Thyroid gland (tissue), 4 donors: ENCODE data around the gene NCOR1. TPM values are rescaled to one million over a fixed set of nuclear protein-coding genes. Genes with fewer than 3 reads are reported as not detected.
"Not testable (repeated sequence)": the region's sequence is repeated elsewhere in the genome, so short reads cannot be mapped to it uniquely, and the experiment has no call there.

ENCODE experiments used
- DNase-seq, 2 donors: peaks; one replicate each; pipeline ENCODE4 v3.0.0-alpha.2; 2019
- H3K27ac ChIP-seq, 3 donors: fragments of 200-600 bp; sonication (generic); 1 replicate in 2 of 3; 2 replicates in 1 of 3; pipeline ENCODE4 v1.5.1; 2016 to 2019; ENCODE audit warnings: mild to moderate bottlenecking in 1 of 3, moderate library complexity in 1 of 3
- H3K27me3 ChIP-seq: fragments of 200-600 bp; sonication (generic); one replicate; pipeline ENCODE4 v1.5.1; 2019
- H3K36me3 ChIP-seq, 2 donors: fragments of 200-600 bp; sonication (generic); one replicate each; pipeline ENCODE4 v1.5.1; 2016 to 2019
- H3K4me1 ChIP-seq, 2 donors: fragments of 200-600 bp; sonication (generic); one replicate each; pipeline ENCODE4 v1.5.1; 2017 to 2019
- H3K4me3 ChIP-seq, 3 donors: fragments of 200-600 bp; sonication (generic); replicated peaks in 1 of 3; 1 replicate in 2 of 3; 2 replicates in 1 of 3; pipeline ENCODE4 v1.5.1; 2016; ENCODE audit warnings: mild to moderate bottlenecking in 1 of 3
- H3K9me3 ChIP-seq: fragments of 200-600 bp; sonication (generic); one replicate; pipeline ENCODE4 v1.5.1; 2017
- CTCF ChIP-seq, 6 experiments: fragments of 200-600 bp in 3 of 6; fragments of 450-650 bp in 3 of 6; sonication (generic) in 3 of 6; IDR thresholded peaks; one replicate each; pipeline ENCODE4 v1.5.1; 2016 to 2019; ENCODE audit warnings: antibody characterized with exemption in 6 of 6, mild to moderate bottlenecking in 2 of 6, inconsistent platforms in 1 of 6, moderate library complexity in 1 of 6
- POLR2A ChIP-seq, 2 donors: fragments of 450-650 bp; IDR thresholded peaks; one replicate each; pipeline ENCODE4 v1.6.1; 2017; ENCODE audit warnings: antibody characterized with exemption in 2 of 2, mild to moderate bottlenecking in 2 of 2, moderate library complexity in 1 of 2
- WGBS, 2 donors: methylation state at CpG; one replicate each; pipeline ENCODE4 v1.1.5; 2017; 5-methylcytosine and 5-hydroxymethylcytosine counted together
- intact Hi-C: fragments of 100-400 bp; cut with DNase I; formaldehyde crosslinking; loops from one replicate; pipeline ENCODE4 v1.15.1; 2023
- total RNA-seq, 4 donors: library from RNA; depleted of rRNA; stranded (reverse); fragments of >200 nt; gene quantifications; one replicate each; pipeline ENCODE4 v1.2.3, GENCODE V29; 2016

The NCOR1 gene
- total RNA-seq, 4 donors from 2014 or later, result 141 to 206 (median 204) TPM

DNA sequence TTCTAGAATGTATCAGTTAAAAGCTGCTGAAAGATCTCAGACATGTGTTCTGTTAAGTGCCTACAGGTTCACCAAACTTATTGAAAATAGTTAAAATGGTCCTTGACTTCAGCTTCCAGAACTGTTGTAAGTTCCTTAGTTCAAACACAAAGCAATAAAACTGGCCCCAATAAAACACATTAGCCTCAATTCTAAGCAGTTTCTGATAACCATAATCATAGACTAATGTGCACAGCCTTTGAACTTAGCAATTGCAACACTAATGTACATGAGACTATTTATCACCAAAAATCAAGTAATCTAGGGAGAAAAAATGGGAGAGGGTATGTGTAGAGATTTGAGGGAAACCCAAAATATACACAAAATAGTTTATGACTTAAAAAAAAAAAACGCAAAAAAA, 17.1 kb upstream of the NCOR1 start:
- TF ChIP-seq POLR2A (IDR thresholded peaks at IDR 0.05) (no peak), CTCF (IDR thresholded peaks at IDR 0.05) (no peak)
- H3K4me3 ChIP-seq, result no peak overlapping the region
- no peak for DNase-seq
- no peaks in the 10 kb centered on the region for H3K4me1 ChIP-seq
- intact Hi-C loops, result no loop called here
- no peaks in the 10 kb centered on the region for H3K27me3 ChIP-seq
- no peak overlapping the region for H3K27ac ChIP-seq
- 94 to 100% methylated on average over 1 of the region's 1 CpG for WGBS, 2 donors
- no peaks in the 10 kb centered on the region for H3K36me3 ChIP-seq
- no peaks in the 10 kb centered on the region for H3K9me3 ChIP-seq

- 94 to 95% methylated on average over 8 of the region's 8 CpGs for WGBS, 2 donors
- H3K4me1 ChIP-seq, H3K27me3 ChIP-seq, intact Hi-C loops, DNase-seq, H3K4me3 ChIP-seq, H3K27ac ChIP-seq, H3K36me3 ChIP-seq, H3K9me3 ChIP-seq: not testable (repeated sequence)
These were observed 14.7 kb upstream of the NCOR1 start for GRCh38 chr17:16229912-16230561.

- Histone ChIP-seq H3K36me3 (no peaks in the 10 kb centered on the region), H3K27ac (no peak overlapping the region), H3K9me3 (no peaks in the 10 kb centered on the region), H3K27me3 (no peaks in the 10 kb centered on the region), H3K4me3 (no peak overlapping the region), H3K4me1 (peaks cover 9 to 12% of the 10 kb centered on the region in 2 donors)
- TF ChIP-seq POLR2A (IDR thresholded peaks at IDR 0.05), result no peak
- TF ChIP-seq CTCF (IDR thresholded peaks at IDR 0.05), result no peak
- 96 to 98% methylated on average over 3 of the region's 3 CpGs for WGBS, 2 donors
- intact Hi-C loops, result no loop called here
- DNase-seq, result no peak
These were observed 7.1 kb upstream of the NCOR1 start for GRCh38 chr17:16222406-16222805.

DNA sequence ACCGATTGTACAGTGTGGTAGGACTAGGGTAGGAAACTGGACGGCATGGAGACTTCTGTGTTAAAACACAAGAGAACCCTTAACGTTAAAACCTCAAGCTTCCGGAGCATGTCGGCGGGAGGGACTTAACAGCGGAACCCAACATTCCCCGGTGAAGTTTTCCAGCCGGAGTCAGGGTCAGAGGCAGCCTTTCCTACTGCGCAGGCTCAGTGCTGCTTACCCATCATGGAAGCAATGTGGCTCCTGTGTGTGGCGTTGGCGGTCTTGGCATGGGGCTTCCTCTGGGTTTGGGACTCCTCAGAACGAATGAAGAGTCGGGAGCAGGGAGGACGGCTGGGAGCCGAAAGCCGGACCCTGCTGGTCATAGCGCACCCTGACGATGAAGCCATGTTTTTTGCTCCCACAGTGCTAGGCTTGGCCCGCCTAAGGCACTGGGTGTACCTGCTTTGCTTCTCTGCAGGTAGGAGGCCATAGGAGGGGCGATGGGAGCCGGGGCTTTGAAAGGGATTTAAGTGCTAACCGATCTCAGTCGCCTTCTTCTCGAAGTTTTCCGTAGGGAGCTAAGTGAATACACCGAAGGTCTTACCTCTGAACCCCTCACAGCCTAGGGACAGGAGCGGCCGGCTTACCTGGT, 1.8 kb upstream of the NCOR1 start, which contains the start of gene PIGL:
TSS of gene PIGL (plus strand) at position 209 of the 634 bp plus-strand sequence. CDS start at position 226, 17 bp downstream.
- Histone ChIP-seq H3K4me1 (peaks cover 17 to 29% of the 10 kb centered on the region in 2 donors), H3K36me3 (no peaks in the 10 kb centered on the region), H3K9me3 (no peaks in the 10 kb centered on the region), H3K4me3 (peak within 1 kb of the TSS; percentile 29 to 96 (median 83)), H3K27ac (peak within 1 kb of the TSS; percentile 90 to 97 (median 95)), H3K27me3 (no peaks in the 10 kb centered on the region)
- peak in 1 of 2 donors; percentile 65 for TF ChIP-seq POLR2A (IDR thresholded peaks at IDR 0.05)
- TF ChIP-seq CTCF (IDR thresholded peaks at IDR 0.05), result peak in 1 of 6 experiments; percentile 14
- intact Hi-C loops, result no loop called here
- WGBS, 2 donors, result 0 to 1% methylated on average over 15 to 29 of the region's 29 CpGs
- DNase-seq, result peak; percentile 89

- peak overlapping the region in 1 of 3 donors; percentile 96 for H3K4me3 ChIP-seq
- H3K27me3 ChIP-seq, DNase-seq, H3K36me3 ChIP-seq, intact Hi-C loops, H3K9me3 ChIP-seq: not testable (repeated sequence)
- H3K27ac ChIP-seq, result peak overlapping the region; percentile 90 to 97 (median 95)
- H3K4me1 ChIP-seq, result peaks cover 17 to 29% of the 10 kb centered on the region in 2 donors
- WGBS, 2 donors, result 72 to 75% methylated on average over 38 of the region's 38 CpGs
These were observed 1.1 kb upstream of the NCOR1 start for GRCh38 chr17:16216341-16217001.

DNA sequence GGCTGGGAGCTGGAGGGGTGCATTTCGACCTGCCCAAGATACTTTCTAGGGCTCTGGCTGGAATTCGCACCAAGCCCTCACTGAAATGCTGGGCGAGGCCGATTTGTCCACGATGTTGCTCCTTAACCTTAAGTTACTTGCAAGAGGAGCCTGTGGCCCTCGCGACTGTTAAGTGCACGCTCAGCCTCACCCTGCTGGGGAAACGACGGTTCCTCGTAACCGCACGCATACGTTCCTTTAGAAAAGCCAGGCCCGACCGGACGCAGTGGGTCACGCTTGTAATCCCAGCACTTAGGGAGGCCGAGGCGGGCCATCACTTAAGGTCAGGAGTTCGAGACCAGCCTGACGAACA, 607 bp upstream of the NCOR1 start:
- H3K4me1 ChIP-seq, result peaks cover 17 to 29% of the 10 kb centered on the region in 2 donors

More for the DNA sequence above, 607 bp upstream of the NCOR1 start:
- Histone ChIP-seq H3K27me3 (no peaks in the 10 kb centered on the region), H3K27ac (peak overlapping the region; percentile 90 to 97 (median 95)), H3K9me3 (no peaks in the 10 kb centered on the region), H3K36me3 (no peaks in the 10 kb centered on the region), H3K4me3 (peak overlapping the region in 2 of 3 donors; percentile 83 to 96)
- intact Hi-C loops, result no loop called here
- 22 to 26% methylated on average over 18 to 19 of the region's 22 CpGs for WGBS, 2 donors
- TF ChIP-seq POLR2A (IDR thresholded peaks at IDR 0.05) (no peak), CTCF (IDR thresholded peaks at IDR 0.05) (no peak)
- DNase-seq, result no peak
